HG02943 (cell line): ENCODE data around the gene ADH1A.
"Not testable (repeated sequence)": the region's sequence is repeated elsewhere in the genome, so short reads cannot be mapped to it uniquely, and the experiment has no call there.

Experiments used
- ATAC-seq: cut with Tn5 transposase; IDR thresholded peaks from one replicate; pipeline ENCODE4 v1.9.1; 2021; ENCODE audit warnings: mild to moderate bottlenecking, low read depth, moderate library complexity; ENCODE audit not compliant: unreplicated experiment

The ADH1A gene

GRCh38 chr4:99290848-99291786 is at the start of gene ADH1A:
Gene ADH1A (minus strand): TSS chr4:99290985. CDS start chr4:99290914, 71 bp downstream.
- no peak for ATAC-seq

GRCh38 chr4:99339172-99339571 is 48.4 kb upstream of the ADH1A start:
- no peak for ATAC-seq

- no peak for ATAC-seq
These were observed 45.8 kb upstream of the ADH1A start for GRCh38 chr4:99336553-99336952.

- ATAC-seq: no peak
These were observed 44.1 kb upstream of the ADH1A start for GRCh38 chr4:99334880-99335279.

GRCh38 chr4:99330648-99331047 is 39.9 kb upstream of the ADH1A start:
- ATAC-seq: no peak

GRCh38 chr4:99329876-99330275 is 39.1 kb upstream of the ADH1A start:
- ATAC-seq: no peak

GRCh38 chr4:99324979-99325378 is 34.2 kb upstream of the ADH1A start:
- ATAC-seq: no peak

- no peak for ATAC-seq
These were observed 33.6 kb upstream of the ADH1A start for GRCh38 chr4:99324361-99324760.

GRCh38 chr4:99323756-99324155 is 33.0 kb upstream of the ADH1A start:
- no peak for ATAC-seq

- no peak for ATAC-seq
These were observed 30.7 kb upstream of the ADH1A start, which contains the start of gene ADH1B for GRCh38 chr4:99321241-99322191. Gene ADH1B (minus strand): TSS chr4:99321401. CDS start chr4:99321331, 70 bp downstream.

- ATAC-seq: not testable (repeated sequence)
These were observed 27.0 kb upstream of the ADH1A start for GRCh38 chr4:99317811-99318210.

- no peak for ATAC-seq
These were observed 26.6 kb upstream of the ADH1A start for GRCh38 chr4:99317354-99317753.

- ATAC-seq: no peak
These were observed 25.1 kb upstream of the ADH1A start for GRCh38 chr4:99315839-99316238.

- ATAC-seq: no peak
These were observed 23.4 kb upstream of the ADH1A start for GRCh38 chr4:99314211-99314610.

- no peak for ATAC-seq
These were observed 19.6 kb upstream of the ADH1A start for GRCh38 chr4:99310389-99310788.

- ATAC-seq: no peak
These were observed 15.0 kb upstream of the ADH1A start for GRCh38 chr4:99305638-99306400.

- ATAC-seq: no peak
These were observed 10.8 kb upstream of the ADH1A start for GRCh38 chr4:99301376-99302164.

- no peak for ATAC-seq
These were observed 10.1 kb upstream of the ADH1A start for GRCh38 chr4:99300934-99301333.

GRCh38 chr4:99293357-99293756 is 2.6 kb upstream of the ADH1A start:
- no peak for ATAC-seq
